HG03039 (cell line): ENCODE results near the gene MAB21L4.

Source experiments
- ATAC-seq: cut with Tn5 transposase; IDR thresholded peaks from one replicate; pipeline ENCODE4 v1.9.1; 2021; ENCODE audit warnings: mild to moderate bottlenecking, moderate library complexity; ENCODE audit not compliant: unreplicated experiment

Gene MAB21L4

GRCh38 chr2:240925568-240926515 lies 29.9 kb upstream of the MAB21L4 start:
- no peak for ATAC-seq

- no peak for ATAC-seq
Observed at GRCh38 chr2:240925191-240925567, 29.2 kb upstream of the MAB21L4 start.

- ATAC-seq = no peak
Observed at GRCh38 chr2:240922982-240923537, 27.1 kb upstream of the MAB21L4 start.

GRCh38 chr2:240922245-240922981 lies 26.5 kb upstream of the MAB21L4 start:
- no peak for ATAC-seq

GRCh38 chr2:240921995-240922244 lies 26.0 kb upstream of the MAB21L4 start:
- ATAC-seq = no peak

- no peak for ATAC-seq
Observed at GRCh38 chr2:240921311-240921994, 25.5 kb upstream of the MAB21L4 start.

GRCh38 chr2:240920783-240921231 lies 24.9 kb upstream of the MAB21L4 start:
- no peak for ATAC-seq

- no peak for ATAC-seq
Observed at GRCh38 chr2:240919786-240920782, 24.1 kb upstream of the MAB21L4 start.

GRCh38 chr2:240919161-240919781 lies 23.3 kb upstream of the MAB21L4 start:
- ATAC-seq = no peak

- no peak for ATAC-seq
Observed at GRCh38 chr2:240918258-240919091, 22.5 kb upstream of the MAB21L4 start.

GRCh38 chr2:240917684-240918257 lies 21.8 kb upstream of the MAB21L4 start:
- ATAC-seq = no peak

- no peak for ATAC-seq
Observed at GRCh38 chr2:240917009-240917683, 21.2 kb upstream of the MAB21L4 start.

GRCh38 chr2:240916571-240917008 lies 20.6 kb upstream of the MAB21L4 start:
- ATAC-seq = no peak

GRCh38 chr2:240915526-240916341 lies 19.8 kb upstream of the MAB21L4 start:
- no peak for ATAC-seq

GRCh38 chr2:240914645-240915525 lies 18.9 kb upstream of the MAB21L4 start:
- no peak for ATAC-seq
